GM18909 (cell line): Measurements from ENCODE around the gene MYRFL.
"Not testable (repeated sequence)": the region's sequence is repeated elsewhere in the genome, so short reads cannot be mapped to it uniquely, and the experiment has no call there.

ENCODE experiments used
- ATAC-seq: cut with Tn5 transposase; IDR thresholded peaks from one replicate; pipeline ENCODE4 v1.9.1; 2021; ENCODE audit warnings: mild to moderate bottlenecking; ENCODE audit not compliant: unreplicated experiment, poor library complexity

MYRFL gene

GRCh38 chr12:69978020-69978419 is 153.0 kb downstream of the MYRFL start:
- no peak for ATAC-seq

DNA sequence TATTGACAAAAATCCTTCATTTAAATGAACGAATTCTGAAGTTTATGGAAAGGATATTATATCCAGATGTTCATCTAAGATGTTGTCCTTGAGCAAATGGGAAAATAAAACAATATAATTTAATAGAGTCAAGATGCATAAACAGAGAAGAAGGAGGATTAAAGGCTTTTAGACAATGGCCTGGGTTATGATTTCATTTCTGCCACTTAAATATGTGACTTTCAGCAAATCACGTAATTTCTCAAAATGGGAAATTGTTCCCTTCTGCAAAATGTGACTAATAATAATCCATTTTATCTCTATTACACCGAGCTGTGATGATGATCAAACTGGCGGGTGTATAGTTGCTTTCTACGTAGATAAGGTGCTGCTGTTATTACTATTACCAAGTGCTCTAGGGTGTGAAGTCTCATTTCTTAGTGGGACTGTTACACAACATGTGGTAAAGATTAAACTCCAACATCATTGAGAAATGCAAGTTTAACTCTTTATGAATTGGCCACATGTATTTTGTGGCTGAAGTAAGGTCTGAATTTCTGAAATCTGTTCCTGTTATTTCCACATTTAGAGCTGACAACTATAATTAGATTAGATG is 157.0 kb downstream of the MYRFL start:
- no peak for ATAC-seq

GRCh38 chr12:69984241-69984640 is 159.2 kb downstream of the MYRFL start:
- ATAC-seq: no peak

DNA sequence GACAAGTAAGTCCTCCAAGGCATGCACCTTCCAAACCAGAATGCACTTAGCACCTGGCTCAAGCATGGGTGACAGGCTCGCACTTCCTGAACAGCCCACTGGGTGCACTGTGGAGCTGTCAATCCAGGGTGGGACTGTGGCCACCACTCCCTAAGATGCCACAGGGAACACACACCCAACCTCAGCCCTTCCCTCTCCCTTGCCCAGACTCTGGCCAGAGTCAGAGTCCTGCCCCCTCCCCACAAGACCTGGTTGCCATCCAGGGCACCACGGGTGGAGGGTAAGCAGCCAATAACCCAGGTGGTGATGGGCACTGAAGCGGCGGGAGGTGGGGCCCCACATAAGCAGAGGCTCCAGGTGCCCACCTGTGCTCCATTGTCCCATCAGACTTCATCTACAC is 160.6 kb downstream of the MYRFL start:
- peak; percentile 93 for ATAC-seq

GRCh38 chr12:69986114-69986513 is 161.1 kb downstream of the MYRFL start:
- ATAC-seq: no peak

DNA sequence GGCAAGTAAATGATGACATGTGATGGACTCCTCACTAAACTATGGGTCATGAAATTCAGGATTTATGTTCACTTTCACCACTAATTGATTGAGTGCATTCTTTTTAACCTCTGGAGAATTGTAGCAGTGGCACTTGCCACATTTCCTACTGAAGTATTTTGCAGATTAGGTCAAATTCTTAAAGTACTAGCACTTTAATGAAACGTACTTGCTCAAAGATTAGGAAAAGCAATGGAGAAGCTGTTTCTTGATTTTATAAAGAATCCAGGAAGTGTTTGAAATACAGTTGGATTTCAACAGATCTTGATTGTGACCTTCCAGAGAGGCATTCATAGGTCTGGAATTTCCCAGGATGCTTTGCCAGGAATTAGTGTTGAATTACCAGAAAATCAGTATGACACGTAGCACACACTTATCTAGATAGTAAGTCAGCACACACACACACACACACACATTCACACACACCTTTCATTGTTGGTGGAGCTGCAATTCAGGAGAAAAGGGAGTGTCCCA is 162.6 kb downstream of the MYRFL start:
- no peak for ATAC-seq

- no peak for ATAC-seq
Observed at GRCh38 chr12:69988481-69989321, 163.7 kb downstream of the MYRFL start.

- no peak for ATAC-seq
Observed at GRCh38 chr12:69991690-69992288, 166.8 kb downstream of the MYRFL start.

- no peak for ATAC-seq
Observed at GRCh38 chr12:69993433-69993832, 168.4 kb downstream of the MYRFL start.

DNA sequence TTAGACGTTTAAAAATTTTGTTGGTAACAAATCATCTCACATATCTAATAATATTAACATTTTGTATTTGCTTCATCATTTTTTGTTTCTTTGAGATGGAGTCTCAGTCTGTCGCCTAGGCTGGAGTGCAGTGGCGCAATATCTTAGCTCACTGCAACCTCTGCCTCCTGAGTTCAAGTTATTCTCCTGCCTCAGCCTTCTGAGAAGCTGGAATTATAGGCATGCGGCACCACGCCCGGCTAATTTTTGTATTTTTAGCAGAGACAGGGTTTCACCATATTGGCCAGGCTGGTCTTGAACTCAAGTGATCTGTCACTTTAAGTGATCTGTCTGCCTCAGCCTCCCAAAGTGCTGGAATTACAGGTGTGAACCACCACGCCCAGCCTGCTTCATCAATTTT is 169.1 kb downstream of the MYRFL start:
- ATAC-seq: not testable (repeated sequence)

DNA sequence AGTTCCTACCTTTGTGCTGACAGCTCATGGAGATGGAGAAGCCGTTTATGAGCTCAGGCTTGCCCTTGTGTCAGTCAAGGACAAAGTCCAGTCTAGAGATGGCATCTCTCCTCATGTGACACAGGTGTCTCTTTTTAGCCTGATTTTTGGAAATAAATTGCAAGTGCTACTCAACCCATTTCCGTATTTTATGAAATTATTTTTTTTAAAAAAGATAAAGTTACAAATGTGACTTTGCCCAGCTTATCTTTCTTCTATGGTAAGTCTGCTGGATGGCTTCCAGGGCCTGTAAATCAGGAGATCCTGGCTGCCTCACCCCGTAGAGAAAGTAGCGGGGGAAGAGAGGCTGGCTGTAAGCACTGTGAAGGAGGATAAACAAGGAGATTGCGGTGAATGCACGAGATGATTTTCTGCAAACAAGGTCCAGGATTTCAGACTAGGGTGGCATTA is 169.7 kb downstream of the MYRFL start:
- no peak for ATAC-seq

GRCh38 chr12:69996241-69996640 is 171.2 kb downstream of the MYRFL start:
- no peak for ATAC-seq

GRCh38 chr12:69996722-69997121 is 171.7 kb downstream of the MYRFL start:
- ATAC-seq: no peak

DNA sequence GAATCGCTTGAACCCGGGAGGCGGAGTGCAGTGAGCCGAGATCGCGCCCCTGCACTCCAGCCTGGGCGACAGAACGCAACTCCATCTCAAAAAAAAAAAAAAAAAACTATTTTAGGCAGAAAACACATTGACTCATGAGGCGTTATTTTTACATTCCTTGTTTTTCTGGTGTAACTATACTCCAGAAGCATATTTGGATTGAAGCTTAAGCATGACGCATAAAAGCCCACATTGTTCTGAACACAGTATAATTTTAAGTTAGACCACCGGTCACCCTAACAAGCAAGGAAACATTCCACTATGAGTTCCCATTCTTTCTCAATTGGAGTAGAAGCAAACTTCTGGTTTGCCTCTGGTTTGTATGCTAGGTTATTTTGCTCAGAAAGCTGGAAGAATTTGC is 173.0 kb downstream of the MYRFL start:
- ATAC-seq: no peak

GRCh38 chr12:69998922-69999321 is 173.9 kb downstream of the MYRFL start:
- ATAC-seq: no peak

DNA sequence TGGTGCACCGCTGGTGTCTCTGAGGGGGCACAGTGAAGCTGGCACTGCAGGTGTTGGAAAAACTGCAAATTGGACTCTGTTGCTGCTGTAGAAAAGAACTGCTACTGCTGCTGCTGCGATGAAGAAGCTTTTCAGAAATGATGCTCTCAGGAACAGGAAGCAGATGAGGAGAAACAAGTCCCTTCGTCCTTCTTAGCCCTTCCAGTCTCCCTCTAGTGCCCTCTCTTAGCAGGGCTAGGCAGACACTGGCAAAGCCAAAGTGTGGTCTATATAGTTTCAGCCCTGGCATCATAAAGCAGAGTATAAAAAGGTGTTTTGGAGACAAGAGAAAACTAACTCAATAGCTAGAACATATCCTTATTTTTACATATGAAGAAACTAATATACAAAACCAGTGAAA is 174.5 kb downstream of the MYRFL start:
- no peak for ATAC-seq

GRCh38 chr12:70002097-70002911 is 177.3 kb downstream of the MYRFL start:
- ATAC-seq: no peak

- ATAC-seq: no peak
Observed at GRCh38 chr12:70002912-70003255, 177.9 kb downstream of the MYRFL start.

DNA sequence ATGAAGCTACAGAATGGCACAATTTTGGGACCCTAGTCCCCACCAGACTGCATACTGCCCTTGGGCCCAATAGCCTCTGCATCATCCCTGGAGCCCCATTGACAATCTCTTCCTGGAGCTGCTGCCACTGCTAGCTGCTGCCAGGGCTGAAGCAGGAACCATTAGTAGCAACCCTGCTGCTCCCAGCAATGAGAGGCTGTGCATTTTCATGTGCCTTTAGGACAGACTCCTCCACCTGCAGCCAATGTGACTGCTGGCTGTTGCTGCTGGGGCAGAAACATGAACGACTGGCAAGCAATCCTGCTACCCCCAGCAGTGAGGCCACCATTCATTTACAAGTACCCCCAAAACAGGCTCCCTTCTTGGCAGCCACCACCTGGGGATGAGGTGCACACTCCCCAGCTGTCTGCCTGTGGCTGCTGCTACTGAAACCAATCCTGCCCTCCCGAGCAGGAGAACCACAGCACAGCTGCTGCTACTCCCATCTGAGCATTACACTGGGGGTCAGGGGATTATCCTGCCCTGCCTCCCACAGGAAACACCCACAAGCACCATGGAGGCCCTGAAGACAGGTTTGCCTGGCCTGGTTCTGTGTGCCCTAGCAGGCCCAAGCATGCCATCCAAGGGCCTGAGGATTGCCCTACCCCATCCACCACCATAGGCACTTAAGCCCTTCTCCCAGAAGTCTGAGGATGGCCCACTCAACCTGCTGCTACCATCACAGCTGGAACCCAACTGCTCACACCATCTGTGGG is 181.0 kb downstream of the MYRFL start:
- ATAC-seq: no peak

GRCh38 chr12:70006619-70006973 is 181.6 kb downstream of the MYRFL start:
- ATAC-seq: no peak
